ENCODE data around the gene PNCK.

DNA sequence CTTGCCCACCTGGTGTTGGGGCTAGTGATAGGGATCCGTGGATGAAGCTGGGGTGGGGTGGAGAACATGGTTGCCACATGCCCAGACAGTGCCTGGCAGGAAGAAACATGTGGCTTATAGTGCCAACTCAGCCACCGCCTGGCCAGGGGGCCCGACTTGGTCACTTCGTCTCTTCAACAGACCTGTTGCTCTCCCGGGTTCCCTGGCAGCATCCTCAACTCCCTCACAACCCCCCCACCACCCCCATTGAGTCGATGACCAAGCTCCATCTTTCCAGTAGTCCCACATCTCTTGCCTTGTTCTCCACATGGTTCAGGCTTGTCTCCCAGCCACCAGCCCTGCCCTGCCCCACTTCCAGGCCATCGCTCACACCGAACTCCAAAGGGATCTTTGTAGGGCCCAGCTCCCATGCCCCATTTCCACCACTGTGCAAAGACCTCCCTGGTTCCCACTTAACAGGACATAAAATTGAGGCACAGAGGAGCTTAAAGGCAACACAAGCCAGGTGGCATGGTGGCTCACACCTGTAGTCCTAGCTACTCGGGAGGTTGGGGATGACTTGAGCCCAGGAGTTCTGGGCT lies 7.8 kb downstream of the PNCK start:
- TF ChIP-seq TAF1 (IDR thresholded peaks at IDR 0.05; ENCODE audit: low read depth, low read length) (no peak), POLR2AphosphoS5 (IDR thresholded peaks at IDR 0.05; ENCODE audit: low read depth, low read length) (no peak)
